ENCODE results near the gene ST3GAL3. TPM values are rescaled to one million over a fixed set of nuclear protein-coding genes. Genes with fewer than 3 reads are reported as not detected.
"Not testable (repeated sequence)": the region's sequence is repeated elsewhere in the genome, so short reads cannot be mapped to it uniquely, and the experiment has no call there.

The ST3GAL3 gene
- total RNA-seq, 1 donor = 10.8 TPM

DNA sequence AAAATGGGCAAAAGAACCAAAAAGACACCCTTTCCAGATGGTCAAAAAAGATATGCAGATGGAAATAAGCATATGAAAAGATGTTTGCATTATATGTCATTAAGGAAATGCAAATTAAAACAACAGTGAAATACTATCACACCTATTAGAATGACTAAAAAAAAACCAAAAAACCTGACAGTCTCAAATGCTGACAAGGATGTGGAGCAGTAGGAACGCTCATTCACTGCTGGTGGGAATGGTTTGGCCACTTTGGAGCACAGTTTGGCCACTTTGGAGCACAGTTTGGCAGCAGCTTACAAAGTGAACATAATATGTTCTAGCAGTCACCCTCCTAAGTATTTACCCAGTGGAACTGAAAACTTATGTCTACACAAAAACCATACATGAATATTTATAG is 121.2 kb downstream of the ST3GAL3 start:
- Histone ChIP-seq H3K4me1 (ENCODE audit: insufficient read depth, low read length) (peaks cover 42% of the 10 kb centered on the region), H3K4me3 (ENCODE audit: low read length) (no peak overlapping the region), H3K9me3 (ENCODE audit: low read depth, low read length) (no peaks in the 10 kb centered on the region), H3K27me3 (ENCODE audit: insufficient read depth, low read length) (no peaks in the 10 kb centered on the region)

DNA sequence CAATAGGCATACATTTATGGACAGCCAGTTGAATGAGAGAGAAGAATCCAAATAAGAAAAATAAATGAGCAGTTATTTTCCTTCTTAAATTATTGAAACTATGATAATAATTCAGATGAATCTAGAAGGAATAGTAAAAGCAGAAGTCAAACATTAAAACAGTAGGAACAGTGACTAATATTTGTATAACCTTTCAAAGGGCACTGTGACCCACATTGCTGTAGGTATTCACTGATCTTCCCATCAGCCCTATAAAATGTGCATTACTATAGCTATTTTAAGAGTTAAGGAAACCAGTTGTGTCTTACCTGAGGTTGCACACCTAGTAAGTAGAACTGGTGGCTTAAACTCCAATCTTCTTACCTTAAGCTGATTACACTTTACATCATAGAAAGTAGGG is 123.5 kb downstream of the ST3GAL3 start:
- no peak overlapping the region for H3K4me3 ChIP-seq (ENCODE audit: low read length)
- no peaks in the 10 kb centered on the region for H3K27me3 ChIP-seq (ENCODE audit: insufficient read depth, low read length)
- H3K4me1 ChIP-seq (ENCODE audit: insufficient read depth, low read length) = peaks cover 56% of the 10 kb centered on the region
- no peaks in the 10 kb centered on the region for H3K9me3 ChIP-seq (ENCODE audit: low read depth, low read length)

- H3K27me3 ChIP-seq (ENCODE audit: insufficient read depth, low read length) = no peaks in the 10 kb centered on the region
- no peaks in the 10 kb centered on the region for H3K9me3 ChIP-seq (ENCODE audit: low read depth, low read length)
- peaks cover 66% of the 10 kb centered on the region for H3K4me1 ChIP-seq (ENCODE audit: insufficient read depth, low read length)
- H3K4me3 ChIP-seq (ENCODE audit: low read length) = no peak overlapping the region
Measured at GRCh38 chr1:43831851-43832250, 124.5 kb downstream of the ST3GAL3 start.

DNA sequence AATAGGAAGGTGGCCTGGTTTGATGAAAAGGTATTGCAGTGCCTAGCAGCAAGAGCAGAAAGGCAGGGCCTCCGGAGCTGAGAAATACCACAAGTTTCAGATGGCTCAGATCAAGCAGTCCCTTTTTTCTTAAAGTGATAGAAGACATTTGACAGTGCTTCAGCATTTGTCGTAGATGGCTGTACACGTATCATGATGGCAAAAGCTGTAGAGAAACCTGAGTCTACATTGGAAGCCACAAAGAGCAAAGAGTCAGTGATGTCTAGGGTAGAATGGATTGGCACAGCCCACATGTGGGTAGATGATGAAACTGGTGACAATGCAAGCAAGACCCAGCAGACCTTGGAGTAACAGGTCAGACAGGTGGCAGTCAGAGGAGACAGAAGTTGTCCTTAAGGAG is 124.9 kb downstream of the ST3GAL3 start:
- H3K4me3 ChIP-seq (ENCODE audit: low read length) = no peak overlapping the region
- H3K27me3 ChIP-seq (ENCODE audit: insufficient read depth, low read length) = no peaks in the 10 kb centered on the region
- H3K9me3 ChIP-seq (ENCODE audit: low read depth, low read length) = no peaks in the 10 kb centered on the region
- peaks cover 70% of the 10 kb centered on the region for H3K4me1 ChIP-seq (ENCODE audit: insufficient read depth, low read length)

- Histone ChIP-seq H3K27me3 (ENCODE audit: insufficient read depth, low read length) (no peaks in the 10 kb centered on the region), H3K4me1 (ENCODE audit: insufficient read depth, low read length) (peaks cover 75% of the 10 kb centered on the region), H3K4me3 (ENCODE audit: low read length) (no peak overlapping the region), H3K9me3 (ENCODE audit: low read depth, low read length) (no peaks in the 10 kb centered on the region)
Measured at GRCh38 chr1:43832998-43833397, 125.7 kb downstream of the ST3GAL3 start.

GRCh38 chr1:43833902-43834279 is 126.6 kb downstream of the ST3GAL3 start:
- H3K4me1 ChIP-seq (ENCODE audit: insufficient read depth, low read length) = peaks cover 75% of the 10 kb centered on the region

GRCh38 chr1:43834280-43835081 is 127.1 kb downstream of the ST3GAL3 start:
- no peak overlapping the region for H3K4me3 ChIP-seq (ENCODE audit: low read length)
- H3K9me3 ChIP-seq (ENCODE audit: low read depth, low read length) = no peaks in the 10 kb centered on the region
- H3K4me1 ChIP-seq (ENCODE audit: insufficient read depth, low read length) = peaks cover 75% of the 10 kb centered on the region
- no peaks in the 10 kb centered on the region for H3K27me3 ChIP-seq (ENCODE audit: insufficient read depth, low read length)

More at GRCh38 chr1:43833902-43834279, 126.6 kb downstream of the ST3GAL3 start:
- H3K4me3 ChIP-seq (ENCODE audit: low read length); H3K27me3 ChIP-seq (ENCODE audit: insufficient read depth, low read length); H3K9me3 ChIP-seq (ENCODE audit: low read depth, low read length): not testable (repeated sequence)

DNA sequence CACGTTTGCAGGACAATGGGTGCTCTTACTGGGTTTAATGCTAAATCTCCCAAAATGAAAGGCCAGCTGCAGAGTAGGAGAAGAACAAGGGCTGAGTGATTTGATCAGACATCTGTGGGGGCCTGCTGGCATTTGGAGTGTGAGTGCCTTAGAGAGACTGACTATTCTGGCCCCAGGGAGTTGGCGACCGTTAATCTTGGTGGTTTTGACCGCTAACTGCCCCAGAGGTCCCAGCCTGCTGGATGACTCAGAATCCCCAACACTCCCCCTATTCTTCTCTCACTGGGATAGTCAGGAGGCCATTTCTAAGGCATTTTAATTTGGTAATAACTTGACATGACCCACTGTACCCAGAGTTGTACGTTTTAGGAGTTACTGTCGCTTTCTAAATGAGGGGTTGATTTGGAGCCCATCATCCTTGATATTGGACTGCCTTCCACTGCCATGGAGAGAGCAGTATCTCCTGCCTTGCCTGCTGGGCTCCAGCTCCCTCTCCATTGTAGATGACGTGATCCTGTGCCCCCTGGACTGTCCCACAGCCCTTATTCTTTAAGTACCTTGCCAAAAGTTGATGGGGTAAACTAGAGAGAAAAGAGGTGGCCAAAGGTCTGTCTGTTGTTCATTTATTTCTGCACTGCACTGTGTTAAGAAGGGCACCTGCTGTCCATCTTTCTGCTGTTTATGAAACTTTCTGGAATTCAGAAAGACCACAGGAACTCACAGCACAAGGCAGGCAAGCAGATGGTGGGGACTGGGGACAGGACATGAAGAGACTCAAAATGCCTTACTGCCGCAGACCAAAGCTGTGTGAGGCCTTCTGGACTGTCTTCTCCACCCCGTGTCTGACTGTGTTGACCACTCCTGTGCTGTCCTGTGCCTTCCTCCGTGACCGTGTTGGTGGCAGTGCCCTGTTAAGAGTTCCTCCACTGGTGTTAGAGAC is 128.0 kb downstream of the ST3GAL3 start:
- Histone ChIP-seq H3K4me1 (ENCODE audit: insufficient read depth, low read length) (peaks cover 73% of the 10 kb centered on the region), H3K9me3 (ENCODE audit: low read depth, low read length) (no peaks in the 10 kb centered on the region), H3K4me3 (ENCODE audit: low read length) (no peak overlapping the region), H3K27me3 (ENCODE audit: insufficient read depth, low read length) (no peaks in the 10 kb centered on the region)

DNA sequence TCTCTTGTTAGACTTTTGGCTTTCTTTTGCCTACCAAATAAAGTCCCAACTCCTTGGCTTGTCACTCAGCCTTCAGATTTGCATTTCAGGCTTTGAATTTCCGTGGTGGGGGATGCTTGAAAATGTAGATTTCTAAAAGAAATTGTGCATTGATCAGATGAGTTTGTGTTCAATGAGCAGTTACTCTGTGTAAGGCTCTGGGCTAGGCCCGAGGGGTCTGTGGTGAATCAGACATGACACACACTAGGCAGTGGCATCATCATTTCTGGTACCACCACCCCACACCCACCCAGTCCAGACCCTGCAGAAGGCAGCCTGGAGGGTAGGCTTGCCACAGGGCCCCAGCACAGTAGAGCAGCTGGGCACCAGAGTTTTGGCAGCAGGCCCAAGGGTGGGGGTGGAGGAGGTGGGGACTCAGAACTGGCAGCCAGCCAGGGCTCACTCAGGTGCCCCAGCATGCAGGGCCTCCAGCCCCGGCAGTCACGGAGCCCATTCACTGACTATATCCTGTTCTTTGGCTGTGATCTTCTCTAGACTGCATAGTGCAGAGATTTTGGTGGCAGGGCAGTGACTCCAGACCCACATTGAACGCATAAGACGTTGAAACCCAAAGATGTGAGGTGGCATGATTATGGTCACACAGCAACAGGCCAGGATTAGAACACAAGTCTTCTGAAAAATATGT is 129.1 kb downstream of the ST3GAL3 start:
- Histone ChIP-seq H3K27me3 (ENCODE audit: insufficient read depth, low read length) (no peaks in the 10 kb centered on the region), H3K4me3 (ENCODE audit: low read length) (no peak overlapping the region), H3K4me1 (ENCODE audit: insufficient read depth, low read length) (peaks cover 65% of the 10 kb centered on the region), H3K9me3 (ENCODE audit: low read depth, low read length) (no peaks in the 10 kb centered on the region)

DNA sequence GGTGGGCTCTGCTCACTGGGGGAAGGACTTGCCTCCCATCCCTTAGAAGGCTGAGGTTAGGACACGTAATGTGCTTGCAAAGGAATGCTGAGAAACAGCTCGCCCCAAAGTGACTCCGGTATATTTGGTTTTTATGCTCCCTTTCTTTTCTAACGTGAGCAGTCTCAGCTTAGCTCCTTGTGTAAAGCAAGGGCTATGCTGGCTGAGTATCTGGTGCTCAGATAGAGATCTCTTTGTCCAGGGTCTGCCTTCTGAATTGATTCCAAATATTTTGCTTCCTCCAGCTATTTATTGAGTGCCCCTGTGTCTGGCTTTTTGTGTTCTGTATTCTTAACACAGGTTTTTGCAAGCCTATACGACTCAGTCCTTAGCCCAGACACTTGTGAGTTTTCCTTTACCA is 131.7 kb downstream of the ST3GAL3 start:
- Histone ChIP-seq H3K4me1 (ENCODE audit: insufficient read depth, low read length) (peaks cover 43% of the 10 kb centered on the region), H3K9me3 (ENCODE audit: low read depth, low read length) (no peaks in the 10 kb centered on the region), H3K4me3 (ENCODE audit: low read length) (no peak overlapping the region), H3K27me3 (ENCODE audit: insufficient read depth, low read length) (no peaks in the 10 kb centered on the region)

GRCh38 chr1:43841321-43842174 is 134.2 kb downstream of the ST3GAL3 start:
- H3K4me3 ChIP-seq (ENCODE audit: low read length) = no peak overlapping the region
- no peaks in the 10 kb centered on the region for H3K27me3 ChIP-seq (ENCODE audit: insufficient read depth, low read length)
- H3K9me3 ChIP-seq (ENCODE audit: low read depth, low read length) = no peaks in the 10 kb centered on the region
- H3K4me1 ChIP-seq (ENCODE audit: insufficient read depth, low read length) = peaks cover 18% of the 10 kb centered on the region

GRCh38 chr1:43842175-43842498 is 134.8 kb downstream of the ST3GAL3 start:
- Histone ChIP-seq H3K27me3 (ENCODE audit: insufficient read depth, low read length) (no peaks in the 10 kb centered on the region), H3K4me1 (ENCODE audit: insufficient read depth, low read length) (peaks cover 13% of the 10 kb centered on the region), H3K9me3 (ENCODE audit: low read depth, low read length) (no peaks in the 10 kb centered on the region), H3K4me3 (ENCODE audit: low read length) (no peak overlapping the region)

GRCh38 chr1:43843684-43844083 is 136.3 kb downstream of the ST3GAL3 start:
- Histone ChIP-seq H3K4me1 (ENCODE audit: insufficient read depth, low read length) (peaks cover 6% of the 10 kb centered on the region), H3K27me3 (ENCODE audit: insufficient read depth, low read length) (no peaks in the 10 kb centered on the region), H3K4me3 (ENCODE audit: low read length) (no peak overlapping the region), H3K9me3 (ENCODE audit: low read depth, low read length) (no peaks in the 10 kb centered on the region)

DNA sequence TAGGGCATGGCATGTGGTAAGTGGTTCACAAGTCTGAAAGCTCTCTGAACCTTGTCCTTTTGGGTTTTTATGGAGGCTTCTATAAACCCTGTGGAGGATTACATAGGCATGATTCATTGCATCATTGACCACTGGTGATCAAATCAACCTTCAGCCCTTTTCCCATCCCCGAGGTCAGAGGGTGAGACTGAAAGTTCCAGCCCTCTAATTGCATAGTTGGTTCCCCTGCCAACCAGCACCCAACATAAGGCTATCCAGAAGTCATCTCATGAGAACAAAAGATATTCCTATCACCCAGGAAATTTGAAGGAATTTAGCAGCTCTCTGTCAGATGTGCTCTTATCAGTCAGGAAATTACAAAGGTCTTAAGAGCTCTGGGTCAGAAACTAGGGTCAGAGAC is 136.8 kb downstream of the ST3GAL3 start:
- Histone ChIP-seq H3K4me1 (ENCODE audit: insufficient read depth, low read length) (peaks cover 6% of the 10 kb centered on the region), H3K9me3 (ENCODE audit: low read depth, low read length) (no peaks in the 10 kb centered on the region), H3K27me3 (ENCODE audit: insufficient read depth, low read length) (no peaks in the 10 kb centered on the region), H3K4me3 (ENCODE audit: low read length) (no peak overlapping the region)

All from mononuclear cell (primary cell).